Progenitor cell of endocrine pancreas (in vitro differentiated cells): ENCODE results near the gene TFDP1. TPM values are rescaled to one million over a fixed set of nuclear protein-coding genes. Genes with fewer than 3 reads are reported as not detected.
A peak's percentile ranks its signal among the peaks of the same experiment; 100 is the strongest.

Experiments used
- DNase-seq: peaks from one replicate; pipeline ENCODE4 v3.0.0; 2021; ENCODE audit warnings: low spot score; ENCODE audit not compliant: unreplicated experiment
- H3K27ac Mint-ChIP-seq: 2 replicates; pipeline ENCODE4 v1.8.0; 2021; ENCODE audit warnings: mild to moderate bottlenecking, moderate library complexity, mixed read lengths
- H3K27me3 Mint-ChIP-seq: 2 replicates; pipeline ENCODE4 v1.8.0; 2021; ENCODE audit warnings: mixed read lengths
- H3K36me3 Mint-ChIP-seq: 2 replicates; pipeline ENCODE4 v1.8.0; 2022; ENCODE audit warnings: mixed read lengths; ENCODE audit not compliant: insufficient read depth
- H3K4me1 Mint-ChIP-seq: 2 replicates; pipeline ENCODE4 v1.8.0; 2021; ENCODE audit warnings: low read depth, mixed read lengths
- H3K4me3 Mint-ChIP-seq: 2 replicates; pipeline ENCODE4 v1.8.0; 2021; ENCODE audit warnings: low read depth, mild to moderate bottlenecking, moderate library complexity, mixed read lengths
- H3K9me3 Mint-ChIP-seq: 2 replicates; pipeline ENCODE4 v1.8.0; 2021; ENCODE audit warnings: low read depth, mixed read lengths
- total RNA-seq: library from RNA; stranded (reverse); gene quantifications from 2 replicates; pipeline ENCODE4 v1.2.1, GENCODE V29; 2021
- TF ChIP-seq, protein P1 (sequence below): fragments of 200-600 bp; sonication (generic); IDR thresholded peaks from one replicate; pipeline ENCODE4 v1.5.0; 2021; ENCODE audit warnings: antibody characterized with exemption, mild to moderate bottlenecking; ENCODE audit not compliant: unreplicated experiment

Gene TFDP1
- total RNA-seq, 1 donor from 2014 or later: 58.2 TPM

DNA sequence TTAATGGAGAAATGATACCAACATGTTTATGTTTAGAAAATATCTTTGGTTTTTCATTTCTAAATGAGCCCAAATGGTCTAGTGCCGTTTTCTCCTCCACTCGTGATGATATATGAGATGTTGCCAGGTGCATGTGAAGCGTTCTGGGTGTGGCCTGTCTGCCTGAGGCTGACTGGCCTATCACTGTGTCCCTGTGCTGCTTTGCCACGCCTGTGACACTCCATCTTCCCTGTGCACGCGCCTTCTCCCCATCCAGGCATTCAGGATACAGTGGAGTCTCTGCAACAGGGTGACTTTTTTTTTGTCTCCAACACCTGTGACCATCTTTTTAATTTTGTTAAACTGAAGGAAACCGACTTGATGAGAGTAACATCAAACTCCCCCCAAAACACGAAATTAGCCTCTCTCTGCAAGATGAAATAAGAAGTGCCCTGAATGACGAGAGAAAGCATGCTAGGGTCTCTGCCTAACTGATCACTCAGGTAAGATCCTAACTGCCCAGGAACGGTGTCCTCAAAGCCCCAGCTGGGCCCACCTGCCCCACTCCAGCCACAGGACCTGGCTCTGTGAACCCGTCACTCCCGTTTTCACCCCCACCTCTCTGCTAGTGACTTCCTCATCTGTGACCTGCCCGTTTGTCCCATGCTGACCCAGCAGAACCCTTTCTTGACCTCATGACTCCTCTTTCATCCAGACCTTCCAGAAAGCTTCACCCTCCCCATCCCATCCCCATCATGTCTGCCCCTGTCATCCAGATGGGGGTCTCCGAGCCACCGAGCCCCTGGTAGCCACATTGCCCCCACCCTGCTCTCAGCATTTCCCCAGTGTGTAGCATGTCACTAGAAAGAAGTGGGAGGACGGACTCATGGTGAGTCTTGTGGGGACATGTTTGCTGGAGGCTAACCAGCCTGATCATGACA is 33.2 kb upstream of the TFDP1 start:
- H3K4me3 Mint-ChIP-seq: no peak overlapping the region
- no peaks in the 10 kb centered on the region for H3K27me3 Mint-ChIP-seq

DNA sequence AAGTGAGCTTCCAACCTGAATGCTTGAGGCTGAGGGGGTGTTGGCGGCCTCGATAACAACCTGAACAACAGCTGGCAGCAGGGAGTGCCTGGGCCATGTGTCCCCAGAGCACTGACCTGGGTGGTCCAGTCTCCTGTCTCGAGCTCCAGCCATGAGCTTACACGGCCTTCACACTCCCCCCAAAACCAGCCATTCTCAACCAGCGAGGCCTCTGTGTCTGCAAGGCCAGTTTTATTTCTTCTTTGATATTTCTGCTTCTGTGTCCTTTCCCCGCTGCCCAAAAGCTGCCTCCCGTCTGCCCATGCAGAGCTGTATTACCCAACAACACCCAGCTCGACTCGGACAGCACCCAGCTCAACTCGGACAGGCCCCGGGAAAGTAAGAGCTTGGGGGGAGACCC is 32.5 kb upstream of the TFDP1 start:
- no peaks in the 10 kb centered on the region for H3K9me3 Mint-ChIP-seq
- no peak for DNase-seq
- TF ChIP-seq, protein P1, sequence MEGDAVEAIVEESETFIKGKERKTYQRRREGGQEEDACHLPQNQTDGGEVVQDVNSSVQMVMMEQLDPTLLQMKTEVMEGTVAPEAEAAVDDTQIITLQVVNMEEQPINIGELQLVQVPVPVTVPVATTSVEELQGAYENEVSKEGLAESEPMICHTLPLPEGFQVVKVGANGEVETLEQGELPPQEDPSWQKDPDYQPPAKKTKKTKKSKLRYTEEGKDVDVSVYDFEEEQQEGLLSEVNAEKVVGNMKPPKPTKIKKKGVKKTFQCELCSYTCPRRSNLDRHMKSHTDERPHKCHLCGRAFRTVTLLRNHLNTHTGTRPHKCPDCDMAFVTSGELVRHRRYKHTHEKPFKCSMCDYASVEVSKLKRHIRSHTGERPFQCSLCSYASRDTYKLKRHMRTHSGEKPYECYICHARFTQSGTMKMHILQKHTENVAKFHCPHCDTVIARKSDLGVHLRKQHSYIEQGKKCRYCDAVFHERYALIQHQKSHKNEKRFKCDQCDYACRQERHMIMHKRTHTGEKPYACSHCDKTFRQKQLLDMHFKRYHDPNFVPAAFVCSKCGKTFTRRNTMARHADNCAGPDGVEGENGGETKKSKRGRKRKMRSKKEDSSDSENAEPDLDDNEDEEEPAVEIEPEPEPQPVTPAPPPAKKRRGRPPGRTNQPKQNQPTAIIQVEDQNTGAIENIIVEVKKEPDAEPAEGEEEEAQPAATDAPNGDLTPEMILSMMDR: no peak
- H3K27ac Mint-ChIP-seq: no peak overlapping the region
- H3K36me3 Mint-ChIP-seq: peaks cover 5% of the 10 kb centered on the region
- no peak overlapping the region for H3K4me3 Mint-ChIP-seq
- peaks cover 8% of the 10 kb centered on the region for H3K4me1 Mint-ChIP-seq
- H3K27me3 Mint-ChIP-seq: no peaks in the 10 kb centered on the region

More for the DNA sequence above, 33.2 kb upstream of the TFDP1 start:
- H3K27ac Mint-ChIP-seq: no peak overlapping the region
- peaks cover 11% of the 10 kb centered on the region for H3K4me1 Mint-ChIP-seq
- H3K9me3 Mint-ChIP-seq: no peaks in the 10 kb centered on the region
- no peak for DNase-seq
- TF ChIP-seq, protein P1: no peak
- peaks cover 5% of the 10 kb centered on the region for H3K36me3 Mint-ChIP-seq

DNA sequence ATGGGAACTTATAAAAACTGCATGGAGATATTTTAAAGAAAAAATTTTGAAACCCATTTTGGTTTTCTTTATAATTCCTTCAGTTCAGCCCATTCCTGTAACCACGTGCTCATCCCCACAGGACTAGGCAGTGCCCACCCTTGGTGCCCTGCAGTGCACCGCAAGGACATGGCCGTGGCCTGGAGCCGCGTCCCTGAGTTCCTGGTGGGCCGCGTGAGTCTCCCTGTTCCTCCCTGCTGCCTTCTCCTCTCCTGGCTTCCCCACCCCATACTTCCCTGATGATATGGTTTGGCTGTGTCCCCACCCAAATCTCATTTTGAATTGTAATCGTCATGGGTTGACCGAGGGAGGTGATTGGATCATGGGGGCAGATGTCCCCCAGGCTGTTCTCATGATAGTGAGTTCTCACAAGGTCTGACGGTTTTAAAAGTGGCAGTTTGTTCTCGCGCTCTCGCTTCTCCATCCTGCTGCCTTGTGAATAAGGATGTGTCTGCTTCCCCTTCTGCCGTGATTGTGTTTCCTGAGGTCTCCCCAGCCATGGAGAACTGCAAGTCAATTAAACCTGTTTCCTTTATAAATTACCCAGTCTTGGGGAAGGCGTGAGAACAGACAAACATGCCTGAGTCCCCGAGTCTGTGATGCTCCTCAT is 31.6 kb upstream of the TFDP1 start:
- DNase-seq: no peak
- TF ChIP-seq, protein P1: no peak
- Mint-ChIP-seq H3K4me1 (peaks cover 8% of the 10 kb centered on the region), H3K4me3 (no peak overlapping the region), H3K36me3 (peaks cover 5% of the 10 kb centered on the region), H3K27ac (peak overlapping the region; percentile 35), H3K27me3 (no peaks in the 10 kb centered on the region), H3K9me3 (no peaks in the 10 kb centered on the region)

DNA sequence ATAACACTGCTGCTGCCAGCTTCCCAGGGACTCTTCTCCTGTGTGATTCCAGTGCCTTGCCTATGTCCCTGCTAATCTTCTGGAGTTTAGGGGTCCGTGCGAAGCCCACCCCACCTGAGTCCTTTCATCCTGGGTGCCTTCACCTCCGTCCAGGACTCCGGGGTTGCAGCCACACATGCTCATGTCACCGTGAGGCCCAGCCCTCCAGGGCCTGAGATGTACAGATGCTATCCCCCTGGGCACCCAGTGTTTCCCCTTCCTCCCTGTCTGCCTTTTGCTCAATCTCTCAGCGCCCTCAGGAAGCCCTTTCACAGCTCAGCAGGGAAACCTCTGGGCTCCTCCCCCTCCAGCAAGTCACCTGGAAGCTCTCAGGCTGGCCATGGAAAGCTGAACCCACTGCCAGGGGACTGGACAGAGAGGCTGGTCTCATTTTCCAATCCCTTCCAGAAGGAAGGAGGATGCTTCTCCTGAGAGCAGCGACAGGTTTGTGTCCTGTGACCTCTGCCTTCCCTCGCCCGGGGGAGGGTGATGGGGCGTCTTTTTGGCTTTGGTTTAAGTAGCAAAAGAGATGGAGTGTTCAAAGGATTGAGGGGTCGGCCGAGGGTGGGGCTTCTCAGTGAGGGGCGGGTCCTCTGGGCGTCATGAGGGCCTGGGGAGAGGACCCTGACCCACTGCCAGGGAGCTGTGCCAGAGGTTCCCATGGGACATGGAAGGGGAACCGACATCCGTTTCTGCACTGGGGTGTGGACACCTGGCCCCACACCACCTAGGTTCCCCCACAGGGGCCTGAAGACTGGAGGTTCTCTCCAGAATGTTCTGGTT is 30.8 kb upstream of the TFDP1 start:
- Mint-ChIP-seq H3K27me3 (no peaks in the 10 kb centered on the region), H3K4me1 (peaks cover 8% of the 10 kb centered on the region), H3K9me3 (no peaks in the 10 kb centered on the region), H3K4me3 (no peak overlapping the region), H3K27ac (peak overlapping the region; percentile 37), H3K36me3 (peaks cover 5% of the 10 kb centered on the region)
- DNase-seq: no peak
- TF ChIP-seq, protein P1: no peak

DNA sequence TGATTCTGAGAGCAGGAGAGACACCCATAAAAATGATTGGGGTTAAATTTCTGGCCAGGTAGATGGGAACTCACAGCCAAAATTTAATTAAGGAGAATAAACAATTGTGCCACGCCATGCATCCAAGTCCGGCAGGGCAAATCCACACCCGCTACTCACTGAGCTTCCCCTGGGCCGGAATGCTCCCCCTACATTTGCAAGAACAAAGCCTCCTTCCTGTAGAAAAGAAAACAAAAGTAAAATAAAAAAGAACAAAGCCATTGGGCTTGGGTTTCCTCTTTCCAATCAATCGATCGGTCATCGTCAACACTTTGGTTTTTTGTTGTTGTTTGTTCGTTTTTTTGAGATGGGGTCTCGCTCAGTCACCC is 30.2 kb upstream of the TFDP1 start:
- Mint-ChIP-seq H3K4me3 (no peak overlapping the region), H3K4me1 (peaks cover 8% of the 10 kb centered on the region), H3K27me3 (no peaks in the 10 kb centered on the region), H3K9me3 (no peaks in the 10 kb centered on the region), H3K36me3 (peaks cover 4% of the 10 kb centered on the region), H3K27ac (no peak overlapping the region)
- no peak for DNase-seq
- TF ChIP-seq, protein P1: no peak
